Activated naive CD8-positive, alpha-beta T cell treated with anti-CD3 and anti-CD28 coated beads, Interleukin-2, amount 50 U/mL, for 24 hours (primary cell): ENCODE results near the gene SEPTIN2.
"Not testable (repeated sequence)": the region's sequence is repeated elsewhere in the genome, so short reads cannot be mapped to it uniquely, and the experiment has no call there.

Experiments used
- ATAC-seq: fragments of 150-1000 bp; cut with Tn5 transposase; one replicate; pipeline ENCODE4 v1.10.0; 2021
- DNase-seq: peaks from one replicate; pipeline ENCODE4 v3.0.0; 2021
- H3K27ac Mint-ChIP-seq: one replicate; pipeline ENCODE4 v1.8.0; 2021; ENCODE audit warnings: mild to moderate bottlenecking, mixed read lengths
- H3K27me3 Mint-ChIP-seq: one replicate; pipeline ENCODE4 v1.8.0; 2021; ENCODE audit warnings: mixed read lengths
- H3K36me3 Mint-ChIP-seq: one replicate; pipeline ENCODE4 v1.8.0; 2021; ENCODE audit warnings: low read depth, mixed read lengths
- H3K4me1 Mint-ChIP-seq: one replicate; pipeline ENCODE4 v1.8.0; 2021; ENCODE audit warnings: mixed read lengths
- H3K4me3 Mint-ChIP-seq: one replicate; pipeline ENCODE4 v1.8.0; 2021; ENCODE audit warnings: mild to moderate bottlenecking, moderate library complexity, mixed read lengths
- H3K9me3 Mint-ChIP-seq: one replicate; pipeline ENCODE4 v1.8.0; 2021; ENCODE audit warnings: mixed read lengths

SEPTIN2 gene

GRCh38 chr2:241363426-241363825, 47.7 kb downstream of the SEPTIN2 start:
- no peaks in the 10 kb centered on the region for H3K27me3 Mint-ChIP-seq

DNA sequence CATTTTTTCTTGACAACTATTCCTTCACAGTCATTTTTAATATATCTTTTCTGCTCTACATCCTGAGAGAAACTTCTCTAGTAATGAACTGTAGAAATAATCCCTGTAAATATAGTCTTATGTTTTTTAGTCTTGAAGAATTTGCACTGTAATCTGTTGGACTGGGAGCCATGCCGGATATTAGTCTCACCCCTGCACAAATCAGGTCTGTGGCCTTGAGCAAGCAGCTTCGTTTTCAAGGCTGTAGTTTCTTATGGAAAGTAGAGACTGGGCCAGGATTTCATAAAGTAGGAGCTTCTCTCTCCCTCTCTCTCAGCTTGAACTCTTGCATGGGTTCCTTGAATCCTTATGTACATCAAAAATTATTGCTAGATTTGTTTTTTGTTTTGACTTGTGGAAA, 49.1 kb downstream of the SEPTIN2 start:
- Mint-ChIP-seq H3K27ac (no peak overlapping the region), H3K9me3 (no peaks in the 10 kb centered on the region)
- no peak for ATAC-seq

More at GRCh38 chr2:241363426-241363825, 47.7 kb downstream of the SEPTIN2 start:
- no peaks in the 10 kb centered on the region for H3K9me3 Mint-ChIP-seq
- H3K27ac Mint-ChIP-seq, result no peak overlapping the region
- H3K4me1 Mint-ChIP-seq, result peaks cover 24% of the 10 kb centered on the region
- no peak overlapping the region for H3K4me3 Mint-ChIP-seq
- ATAC-seq (no peak), DNase-seq (no peak)
- H3K36me3 Mint-ChIP-seq, result no peaks in the 10 kb centered on the region

GRCh38 chr2:241366678-241367077, 51.0 kb downstream of the SEPTIN2 start:
- peaks cover 7% of the 10 kb centered on the region for H3K4me1 Mint-ChIP-seq
- no peaks in the 10 kb centered on the region for H3K36me3 Mint-ChIP-seq
- no peak for ATAC-seq
- no peaks in the 10 kb centered on the region for H3K27me3 Mint-ChIP-seq
- no peak overlapping the region for H3K4me3 Mint-ChIP-seq
- no peak for DNase-seq
- H3K27ac Mint-ChIP-seq, result no peak overlapping the region
- no peaks in the 10 kb centered on the region for H3K9me3 Mint-ChIP-seq

More for the DNA sequence above, 49.1 kb downstream of the SEPTIN2 start:
- no peak for DNase-seq
- H3K27me3 Mint-ChIP-seq, result no peaks in the 10 kb centered on the region
- peaks cover 14% of the 10 kb centered on the region for H3K4me1 Mint-ChIP-seq
- no peaks in the 10 kb centered on the region for H3K36me3 Mint-ChIP-seq
- H3K4me3 Mint-ChIP-seq, result no peak overlapping the region

- H3K9me3 Mint-ChIP-seq, result no peaks in the 10 kb centered on the region
- peaks cover 7% of the 10 kb centered on the region for H3K4me1 Mint-ChIP-seq
- H3K4me3 Mint-ChIP-seq, result no peak overlapping the region
- no peak for ATAC-seq
- no peaks in the 10 kb centered on the region for H3K27me3 Mint-ChIP-seq
- H3K27ac Mint-ChIP-seq, result no peak overlapping the region
- peaks cover 3% of the 10 kb centered on the region for H3K36me3 Mint-ChIP-seq
- no peak for DNase-seq
These were observed 52.9 kb downstream of the SEPTIN2 start for GRCh38 chr2:241368643-241369042.

GRCh38 chr2:241372361-241372992, 56.8 kb downstream of the SEPTIN2 start:
- Mint-ChIP-seq H3K27me3 (no peaks in the 10 kb centered on the region), H3K4me3 (no peak overlapping the region), H3K4me1 (peaks cover 7% of the 10 kb centered on the region), H3K9me3 (no peaks in the 10 kb centered on the region), H3K36me3 (peaks cover 28% of the 10 kb centered on the region), H3K27ac (no peak overlapping the region)
- ATAC-seq (no peak), DNase-seq (no peak)

GRCh38 chr2:241373446-241373845, 57.7 kb downstream of the SEPTIN2 start:
- Mint-ChIP-seq H3K27ac (no peak overlapping the region), H3K36me3 (peaks cover 28% of the 10 kb centered on the region), H3K4me1 (peaks cover 7% of the 10 kb centered on the region), H3K27me3 (no peaks in the 10 kb centered on the region), H3K9me3 (no peaks in the 10 kb centered on the region), H3K4me3 (no peak overlapping the region)
- DNase-seq (no peak), ATAC-seq (no peak)

DNA sequence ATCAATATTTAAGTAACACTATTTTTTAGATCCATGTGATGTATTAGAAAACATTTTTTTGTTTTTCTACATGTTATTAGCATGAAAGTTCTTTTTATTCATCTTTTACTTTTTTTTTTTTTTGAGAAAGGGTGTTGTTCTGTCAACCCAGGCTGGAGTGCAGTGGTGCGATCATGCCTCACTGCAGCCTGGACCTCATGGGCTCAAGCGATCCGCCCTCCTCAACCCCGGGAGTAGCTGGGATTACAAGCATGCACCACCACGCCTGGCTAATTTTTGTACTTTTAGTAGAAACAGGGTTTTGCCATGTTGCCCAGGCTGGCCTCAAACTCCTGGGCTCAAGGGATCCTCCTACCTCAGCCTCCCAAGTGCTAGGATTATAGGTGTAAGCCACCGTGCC, 58.2 kb downstream of the SEPTIN2 start:
- H3K36me3 Mint-ChIP-seq, result peaks cover 28% of the 10 kb centered on the region
- not testable (repeated sequence) for DNase-seq, H3K4me3 Mint-ChIP-seq, H3K4me1 Mint-ChIP-seq, H3K27ac Mint-ChIP-seq, ATAC-seq, H3K9me3 Mint-ChIP-seq, H3K27me3 Mint-ChIP-seq

DNA sequence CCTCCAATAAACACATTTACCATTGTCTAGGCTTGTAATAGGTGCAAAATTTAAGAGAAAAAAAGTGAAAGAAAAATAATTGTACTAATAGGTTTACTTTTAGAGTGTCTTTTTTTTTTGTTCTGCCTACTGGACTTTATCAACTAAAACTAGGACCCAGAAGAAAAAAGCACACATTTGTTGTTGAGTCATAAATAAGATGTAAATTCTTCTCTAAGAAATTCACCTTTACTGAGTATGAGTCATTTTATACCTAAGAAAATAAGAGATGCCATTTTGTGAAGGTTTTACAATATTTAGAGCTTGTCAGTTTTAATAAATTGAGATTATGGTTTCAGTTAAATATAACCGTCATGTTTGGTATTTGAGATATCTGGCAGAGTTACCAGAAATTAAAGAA, 59.6 kb downstream of the SEPTIN2 start:
- H3K36me3 Mint-ChIP-seq, result peaks cover 28% of the 10 kb centered on the region
- DNase-seq, result no peak
- no peak for ATAC-seq
- H3K27ac Mint-ChIP-seq, result no peak overlapping the region
- H3K4me1 Mint-ChIP-seq, result peaks cover 7% of the 10 kb centered on the region
- H3K9me3 Mint-ChIP-seq, result no peaks in the 10 kb centered on the region
- no peaks in the 10 kb centered on the region for H3K27me3 Mint-ChIP-seq
- no peak overlapping the region for H3K4me3 Mint-ChIP-seq

- Mint-ChIP-seq H3K9me3 (no peaks in the 10 kb centered on the region), H3K36me3 (peaks cover 30% of the 10 kb centered on the region)
These were observed 61.1 kb downstream of the SEPTIN2 start for GRCh38 chr2:241376808-241377207.

GRCh38 chr2:241378816-241379215, 63.1 kb downstream of the SEPTIN2 start:
- Mint-ChIP-seq H3K27me3 (no peaks in the 10 kb centered on the region), H3K27ac (no peak overlapping the region), H3K4me3 (no peak overlapping the region), H3K36me3 (peaks cover 35% of the 10 kb centered on the region), H3K9me3 (no peaks in the 10 kb centered on the region), H3K4me1 (peaks cover 13% of the 10 kb centered on the region)
- ATAC-seq, result no peak
- DNase-seq, result no peak

More at GRCh38 chr2:241376808-241377207, 61.1 kb downstream of the SEPTIN2 start:
- H3K4me3 Mint-ChIP-seq, result no peak overlapping the region
- peaks cover 7% of the 10 kb centered on the region for H3K4me1 Mint-ChIP-seq
- ATAC-seq (no peak), DNase-seq (no peak)
- H3K27ac Mint-ChIP-seq, result no peak overlapping the region
- no peaks in the 10 kb centered on the region for H3K27me3 Mint-ChIP-seq

GRCh38 chr2:241379481-241380480, 64.1 kb downstream of the SEPTIN2 start:
- no peaks in the 10 kb centered on the region for H3K9me3 Mint-ChIP-seq
- peaks cover 10% of the 10 kb centered on the region for H3K4me1 Mint-ChIP-seq
- H3K27ac Mint-ChIP-seq, result no peak overlapping the region
- H3K36me3 Mint-ChIP-seq, result peaks cover 31% of the 10 kb centered on the region
- DNase-seq (no peak), ATAC-seq (no peak)
- no peak overlapping the region for H3K4me3 Mint-ChIP-seq
- no peaks in the 10 kb centered on the region for H3K27me3 Mint-ChIP-seq

- peaks cover 7% of the 10 kb centered on the region for H3K4me1 Mint-ChIP-seq
- no peak overlapping the region for H3K4me3 Mint-ChIP-seq
- no peak for DNase-seq
- H3K27me3 Mint-ChIP-seq, result no peaks in the 10 kb centered on the region
- H3K27ac Mint-ChIP-seq, result no peak overlapping the region
- peaks cover 13% of the 10 kb centered on the region for H3K36me3 Mint-ChIP-seq
- no peaks in the 10 kb centered on the region for H3K9me3 Mint-ChIP-seq
- ATAC-seq, result no peak
These were observed 66.1 kb downstream of the SEPTIN2 start for GRCh38 chr2:241381872-241382271.

GRCh38 chr2:241385450-241385849, 69.7 kb downstream of the SEPTIN2 start:
- H3K4me3 Mint-ChIP-seq, H3K27me3 Mint-ChIP-seq, H3K27ac Mint-ChIP-seq, H3K4me1 Mint-ChIP-seq, DNase-seq, H3K9me3 Mint-ChIP-seq, ATAC-seq: not testable (repeated sequence)
- H3K36me3 Mint-ChIP-seq, result peaks cover 25% of the 10 kb centered on the region

DNA sequence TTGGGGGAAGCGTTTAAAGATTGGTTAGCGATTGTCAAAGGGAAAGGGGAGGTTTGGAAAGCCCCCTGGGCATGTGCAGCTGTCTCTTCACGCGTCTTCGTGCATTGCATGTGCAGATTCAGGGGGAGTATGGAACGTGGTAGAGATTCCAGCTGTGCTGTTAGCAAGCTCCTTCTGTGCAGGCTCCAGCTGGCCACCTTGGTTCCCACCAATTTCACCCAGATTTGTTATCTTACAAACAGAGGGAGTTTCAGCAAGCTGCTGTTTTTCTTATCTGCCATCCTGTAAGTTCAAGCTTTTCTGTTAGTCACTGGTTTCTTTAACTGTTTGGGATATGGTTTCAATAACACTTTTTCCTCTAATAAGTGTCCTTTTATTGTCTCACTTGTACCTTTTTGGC, 70.8 kb downstream of the SEPTIN2 start:
- no peak overlapping the region for H3K27ac Mint-ChIP-seq
- no peaks in the 10 kb centered on the region for H3K27me3 Mint-ChIP-seq
- peaks cover 25% of the 10 kb centered on the region for H3K36me3 Mint-ChIP-seq
- no peak overlapping the region for H3K4me3 Mint-ChIP-seq
- H3K9me3 Mint-ChIP-seq, result no peaks in the 10 kb centered on the region
- peaks cover 16% of the 10 kb centered on the region for H3K4me1 Mint-ChIP-seq
- no peak for DNase-seq
- ATAC-seq, result no peak

GRCh38 chr2:241389697-241390096, 74.0 kb downstream of the SEPTIN2 start:
- H3K27ac Mint-ChIP-seq, result no peak overlapping the region
- ATAC-seq (peak; percentile 59), DNase-seq (no peak)
- H3K4me3 Mint-ChIP-seq, result no peak overlapping the region
- peaks cover 14% of the 10 kb centered on the region for H3K4me1 Mint-ChIP-seq
- H3K9me3 Mint-ChIP-seq, result no peaks in the 10 kb centered on the region
- peaks cover 17% of the 10 kb centered on the region for H3K36me3 Mint-ChIP-seq
- H3K27me3 Mint-ChIP-seq, result no peaks in the 10 kb centered on the region
